ENCODE measurements around the gene BRK1.

GRCh38 chr3:10173095-10173925 is 57.8 kb downstream of the BRK1 start:
- TF ChIP-seq CTCF (IDR thresholded peaks at IDR 0.05) (no peak), EZH2 (IDR thresholded peaks at IDR 0.05; ENCODE audit: borderline replicate concordance, insufficient read depth, low read depth, low read length, poor library complexity, severe bottlenecking) (no peak)
